Natural killer cell (primary cell): ENCODE data around the gene HYAL1. TPM values are rescaled to one million over a fixed set of nuclear protein-coding genes. Genes with fewer than 3 reads are reported as not detected.

Source experiments
- ATAC-seq, 3 donors: fragments of 150-1000 bp in 2 of 3; fragments of 200-7000 bp in 1 of 3; cut with Tn5 transposase; 1 replicate in 1 of 3; 2 replicates in 2 of 3; pipeline ENCODE4 v1.10.0; 2021; ENCODE audit warnings: mild to moderate bottlenecking in 2 of 3, moderate library complexity in 2 of 3
- DNase-seq, 2 donors: peaks; one replicate each; pipeline versions ENCODE4 v3.0.0 to v3.0.0-alpha.2; 2013 to 2021; ENCODE audit warnings: mixed read lengths in 1 of 2
- H3K27ac ChIP-seq: one replicate; pipeline ENCODE4 v1.5.1; 2013; ENCODE audit warnings: mild to moderate bottlenecking, low read length
- H3K27me3 ChIP-seq: one replicate; pipeline ENCODE4 v1.6.1; 2013; ENCODE audit warnings: low read length; ENCODE audit not compliant: control insufficient read depth, insufficient read depth
- H3K36me3 ChIP-seq: one replicate; pipeline ENCODE4 v1.6.1; 2013; ENCODE audit warnings: low read length; ENCODE audit not compliant: control insufficient read depth, insufficient read depth
- H3K4me1 ChIP-seq: one replicate; pipeline ENCODE4 v1.6.1; 2013; ENCODE audit warnings: low read length; ENCODE audit not compliant: control insufficient read depth, insufficient read depth
- H3K4me3 ChIP-seq: one replicate; pipeline ENCODE4 v1.5.1; 2013; ENCODE audit warnings: low read length
- H3K9me3 ChIP-seq: one replicate; pipeline ENCODE4 v1.6.1; 2013; ENCODE audit warnings: low read length; ENCODE audit not compliant: control insufficient read depth, insufficient read depth
- H3K27ac Mint-ChIP-seq, 2 donors: one replicate each; pipeline ENCODE4 v1.8.0; 2022; ENCODE audit warnings: mild to moderate bottlenecking in 2 of 2, mixed read lengths in 2 of 2, moderate library complexity in 1 of 2
- H3K27me3 Mint-ChIP-seq, 2 donors: one replicate each; pipeline ENCODE4 v1.8.0; 2022; ENCODE audit warnings: low read depth in 2 of 2, mixed read lengths in 2 of 2
- H3K36me3 Mint-ChIP-seq: one replicate; pipeline ENCODE4 v1.8.0; 2022; ENCODE audit warnings: mixed read lengths
- H3K4me1 Mint-ChIP-seq, 2 donors: one replicate each; pipeline ENCODE4 v1.8.0; 2022; ENCODE audit warnings: mixed read lengths in 2 of 2
- H3K4me3 Mint-ChIP-seq: one replicate; pipeline ENCODE4 v1.8.0; 2022; ENCODE audit warnings: mild to moderate bottlenecking, moderate library complexity, mixed read lengths
- H3K9me3 Mint-ChIP-seq, 2 donors: one replicate each; pipeline ENCODE4 v1.8.0; 2022; ENCODE audit warnings: mixed read lengths in 2 of 2
- CTCF ChIP-seq: fragments of 200-600 bp; IDR thresholded peaks from one replicate; pipeline ENCODE4 v1.8.0; 2022; ENCODE audit warnings: antibody characterized with exemption
- WGBS: methylation state at CpG from one replicate; pipeline ENCODE4 v1.1.7; 2013; ENCODE audit warnings: missing lambda C conversion rate; ENCODE audit not compliant: insufficient coverage; 5-methylcytosine and 5-hydroxymethylcytosine counted together
- intact Hi-C: fragments of 100-400 bp; cut with micrococcal nuclease; formaldehyde crosslinking; loops from one replicate; pipeline ENCODE4 v1.14.2; 2022
- total RNA-seq, 4 donors: library from RNA; stranded (reverse); fragments of 120-200 nt in 1 of 4; gene quantifications; one replicate each; pipeline versions ENCODE4 v1.2.3 to v1.2.4, GENCODE V29; 2013 to 2022

Gene HYAL1
- total RNA-seq, 3 donors from 2014 or later (not counting 1 experiment from before 2014, with no cell fraction given), result 0.82 to 1.2 TPM; not detected in 1

GRCh38 chr3:50350527-50351322, 47.4 kb upstream of the HYAL1 start, which contains the start of the genes CYB561D2 and NPRL2:
Gene CYB561D2 (plus strand): TSS chr3:50350862. CDS start chr3:50351434, 572 bp downstream.
Gene NPRL2 (minus strand): TSS chr3:50350775. CDS start chr3:50350652, 123 bp downstream.
- H3K4me3 ChIP-seq, result peak within 1 kb of the TSS; percentile 86
- intact Hi-C loops, result loop anchor here (1.0 to 10.0 kb wide), 3 partner anchors 9 to 1034 kb away; partner anchors contain the start of genes MANF and TMEM115

GRCh38 chr3:50350213-50350526, 46.8 kb upstream of the HYAL1 start:
- peaks cover 38 to 67% of the 10 kb centered on the region in 2 donors for H3K4me1 Mint-ChIP-seq
- H3K27me3 Mint-ChIP-seq, result no peaks in the 10 kb centered on the region
- TF ChIP-seq CTCF, result no peak
- peaks cover 65% of the 10 kb centered on the region for H3K4me1 ChIP-seq
- 13% methylated on average over 7 of the region's 7 CpGs for WGBS
- peak overlapping the region; percentile 86 for H3K4me3 ChIP-seq
- ATAC-seq (no peak), DNase-seq (no peak)
- H3K27ac ChIP-seq, result peak overlapping the region; percentile 90
- intact Hi-C loops, result loop anchor here (1.0 to 10.0 kb wide), 2 partner anchors 78 to 1035 kb away; partner anchors contain the start of gene MANF
- no peaks in the 10 kb centered on the region for H3K9me3 Mint-ChIP-seq
- H3K27me3 ChIP-seq, result no peaks in the 10 kb centered on the region
- H3K27ac Mint-ChIP-seq, result peak overlapping the region; percentile 96 to 98
- no peaks in the 10 kb centered on the region for H3K9me3 ChIP-seq
- no peaks in the 10 kb centered on the region for H3K36me3 Mint-ChIP-seq
- peaks cover 53% of the 10 kb centered on the region for H3K36me3 ChIP-seq
- peak overlapping the region; percentile 96 for H3K4me3 Mint-ChIP-seq

More at GRCh38 chr3:50350527-50351322, 47.4 kb upstream of the HYAL1 start, which contains the start of the genes CYB561D2 and NPRL2:
- H3K27me3 Mint-ChIP-seq, result no peaks in the 10 kb centered on the region
- peak within 1 kb of the TSS; percentile 90 for H3K27ac ChIP-seq
- H3K36me3 ChIP-seq, result peaks cover 58% of the 10 kb centered on the region
- no peaks in the 10 kb centered on the region for H3K9me3 ChIP-seq
- ATAC-seq, result peak; percentile 87 to 95 (median 88)
- H3K9me3 Mint-ChIP-seq, result no peaks in the 10 kb centered on the region
- no peak for TF ChIP-seq CTCF
- H3K27me3 ChIP-seq, result no peaks in the 10 kb centered on the region
- H3K36me3 Mint-ChIP-seq, result no peaks in the 10 kb centered on the region
- peak within 1 kb of the TSS; percentile 96 to 98 for H3K27ac Mint-ChIP-seq
- peak; percentile 97 to 99 for DNase-seq
- peak within 1 kb of the TSS; percentile 96 for H3K4me3 Mint-ChIP-seq
- WGBS, result under 1% methylated on average over 64 of the region's 64 CpGs
- H3K4me1 Mint-ChIP-seq, result peaks cover 36 to 68% of the 10 kb centered on the region in 2 donors
- H3K4me1 ChIP-seq, result peaks cover 64% of the 10 kb centered on the region

DNA sequence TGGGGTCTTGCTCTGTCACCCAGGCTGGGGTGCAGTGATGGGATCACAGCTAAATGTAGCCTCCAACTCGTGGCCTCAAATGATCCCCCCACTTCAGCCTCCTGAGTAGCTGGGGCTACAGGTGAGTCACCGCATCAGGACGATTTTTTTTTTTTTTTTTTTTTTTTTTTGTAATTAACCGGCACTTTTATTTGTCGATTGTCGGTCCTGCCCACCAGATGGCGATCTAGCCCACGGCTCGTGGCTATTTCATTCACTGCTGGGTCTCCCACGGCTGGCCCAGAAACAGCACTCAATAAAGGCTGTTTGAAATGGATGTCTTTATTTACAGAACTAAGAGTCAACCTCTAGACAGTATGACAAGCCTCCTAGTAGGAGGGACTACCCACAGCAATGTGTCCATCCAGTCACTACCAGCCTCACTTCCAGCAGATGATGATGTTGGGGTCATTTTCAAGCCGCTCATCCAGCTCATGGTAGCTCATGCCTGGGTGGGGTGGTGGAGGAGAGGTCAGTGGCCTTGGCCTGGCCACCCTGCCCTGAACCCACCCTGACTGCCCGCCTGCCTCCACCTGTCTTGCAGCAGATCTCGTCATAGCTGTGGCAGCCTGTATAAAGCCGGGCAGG, 43.9 kb upstream of the HYAL1 start:
- DNase-seq, result peak; percentile 76 to 91
- Mint-ChIP-seq H3K36me3 (no peaks in the 10 kb centered on the region), H3K27me3 (no peaks in the 10 kb centered on the region), H3K4me1 (peaks cover 43 to 80% of the 10 kb centered on the region in 2 donors), H3K9me3 (no peaks in the 10 kb centered on the region), H3K4me3 (peak overlapping the region; percentile 77), H3K27ac (peak overlapping the region; percentile 57 to 70)
- H3K27me3 ChIP-seq, result no peaks in the 10 kb centered on the region
- H3K9me3 ChIP-seq, result no peaks in the 10 kb centered on the region
- peaks cover 27% of the 10 kb centered on the region for H3K36me3 ChIP-seq
- peak; percentile 20 to 49 (median 37) for ATAC-seq
- no peak overlapping the region for H3K4me3 ChIP-seq
- H3K27ac ChIP-seq, result peak overlapping the region; percentile 19
- TF ChIP-seq CTCF, result peak; percentile 66
- peaks cover 87% of the 10 kb centered on the region for H3K4me1 ChIP-seq
- intact Hi-C loops, result loop anchor here (1.0 kb wide), 3 partner anchors 195 to 264 kb away; partner anchors contain the start of gene CISH
- WGBS, result 29% methylated on average over 13 of the region's 14 CpGs
